GM18909 (cell line): ENCODE data around the gene ADGRG7.
A peak's percentile ranks its signal among the peaks of the same experiment; 100 is the strongest.

ENCODE experiments used
- ATAC-seq: cut with Tn5 transposase; IDR thresholded peaks from one replicate; pipeline ENCODE4 v1.9.1; 2021; ENCODE audit warnings: mild to moderate bottlenecking; ENCODE audit not compliant: unreplicated experiment, poor library complexity

Gene ADGRG7

DNA sequence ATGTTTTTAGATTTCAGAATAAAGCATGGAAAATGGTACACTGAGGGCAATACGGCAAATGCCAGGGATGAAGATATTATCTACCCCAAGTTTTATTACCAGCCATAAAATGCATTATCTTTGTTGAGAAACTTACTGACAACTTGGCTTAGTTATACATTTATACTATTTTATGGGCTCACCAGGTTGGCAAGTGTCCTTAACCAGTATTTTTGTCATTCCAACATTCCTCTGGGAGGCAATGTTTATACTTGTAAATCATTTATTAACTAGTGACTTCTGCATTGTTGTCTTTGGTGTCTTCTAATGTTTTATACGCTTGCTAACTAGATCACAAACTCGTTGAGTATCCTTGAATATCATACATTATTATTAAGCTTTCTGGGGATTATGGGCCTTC lies 18.0 kb upstream of the ADGRG7 start:
- ATAC-seq = no peak

DNA sequence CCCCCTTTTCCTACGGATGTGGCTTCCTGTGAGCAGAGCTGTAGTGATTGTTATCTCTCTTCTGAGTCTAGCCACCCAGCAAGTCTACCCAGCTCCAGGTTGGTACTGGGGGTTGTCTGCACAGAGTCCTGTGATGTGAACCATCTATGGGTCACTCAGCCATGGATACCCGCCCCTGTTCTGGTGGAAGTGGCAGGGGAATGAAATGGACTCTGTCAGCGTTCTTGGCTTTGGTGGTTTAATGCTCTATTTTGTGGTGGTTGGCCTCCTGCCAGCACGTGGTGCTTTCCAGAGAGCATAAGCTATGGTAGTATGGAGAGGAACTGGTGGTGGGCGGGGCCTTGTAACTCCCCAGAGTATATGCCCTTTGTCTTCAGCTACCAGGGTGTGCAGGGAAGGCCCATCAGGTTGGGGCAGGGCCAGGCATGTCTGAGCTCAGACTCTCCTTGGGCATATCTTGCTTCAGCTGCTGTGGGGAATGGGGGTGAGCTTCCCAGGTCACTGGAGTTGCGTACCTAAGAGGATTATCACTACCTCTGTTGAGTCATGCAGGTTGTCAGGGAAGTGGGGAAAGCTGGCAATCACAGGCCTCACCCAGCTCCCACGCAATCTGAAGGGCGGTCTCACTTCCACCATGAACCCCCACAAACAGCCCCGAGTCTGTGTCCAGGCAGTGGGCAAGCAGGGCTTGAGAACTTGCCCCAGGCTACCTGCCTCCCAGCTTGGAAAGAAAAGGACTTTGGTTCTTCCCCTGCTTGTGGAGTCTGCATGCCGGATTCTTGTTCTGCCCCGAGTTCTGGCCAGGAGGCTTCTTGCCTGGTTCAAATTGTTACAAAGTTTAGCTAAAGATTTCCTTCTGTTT lies 9.0 kb upstream of the ADGRG7 start:
- peak; percentile 49 for ATAC-seq

DNA sequence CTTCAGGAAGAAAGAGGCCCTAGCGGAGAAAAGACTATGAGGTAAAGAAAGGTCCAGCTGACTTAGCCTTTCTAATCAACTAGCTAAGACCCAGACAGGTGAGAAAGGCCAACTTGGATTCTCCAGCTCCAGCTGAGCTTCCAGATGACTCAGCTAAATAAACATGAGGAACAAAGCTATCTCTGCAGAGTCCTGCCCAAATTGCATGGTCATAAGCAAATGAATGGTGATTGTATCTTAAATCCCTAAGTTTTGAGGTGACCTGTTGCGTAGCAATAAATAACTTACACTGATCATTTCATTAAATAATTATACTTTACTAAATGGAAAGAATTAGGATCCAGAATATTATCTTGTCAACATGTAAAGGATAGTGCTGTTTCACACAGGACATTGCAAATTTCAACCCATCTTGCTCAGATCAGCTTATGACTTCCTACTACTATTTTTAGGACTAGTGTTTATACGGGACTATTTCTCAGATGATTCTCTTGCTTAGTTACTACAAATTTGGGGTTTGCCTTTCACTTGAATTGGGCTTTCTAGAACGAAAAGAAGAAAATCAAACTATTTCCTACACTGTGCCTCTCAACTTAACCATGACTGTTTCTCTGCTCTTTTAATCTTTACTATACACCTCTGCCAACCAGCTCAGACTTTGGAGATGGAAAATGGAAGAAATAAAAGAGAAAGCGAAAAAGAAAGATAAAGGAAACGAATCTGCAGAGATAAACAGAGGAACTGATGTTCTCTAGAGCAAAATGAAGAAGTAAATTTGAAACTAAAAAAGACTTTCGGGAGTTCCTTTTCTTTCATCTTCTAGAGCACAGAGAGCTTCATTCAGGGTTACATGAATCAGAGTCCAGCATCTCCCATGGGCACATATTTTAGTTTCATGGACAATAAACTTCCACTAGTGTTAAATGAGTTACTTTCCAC lies 6.6 kb upstream of the ADGRG7 start:
- peak; percentile 32 for ATAC-seq

DNA sequence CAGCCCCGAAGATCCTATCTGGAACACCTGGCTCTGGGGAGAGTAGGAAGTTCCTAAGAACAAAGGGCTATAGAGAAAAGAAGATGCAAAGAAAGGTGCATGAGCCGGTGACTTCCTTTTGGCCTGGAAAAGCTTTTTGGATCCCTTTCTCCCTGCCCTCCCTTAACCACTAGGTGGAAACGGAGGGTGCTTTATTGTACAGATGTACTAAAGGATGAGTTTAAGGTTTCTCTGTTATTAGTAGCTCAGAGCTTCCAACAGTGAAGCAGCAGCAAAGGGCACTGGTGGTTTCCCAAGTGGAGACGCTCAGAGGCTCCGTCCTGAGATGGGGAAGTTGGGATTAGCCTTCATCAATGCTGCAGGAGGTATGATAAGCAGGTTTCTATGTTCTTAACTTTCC lies 5.9 kb upstream of the ADGRG7 start:
- ATAC-seq = peak; percentile 47

DNA sequence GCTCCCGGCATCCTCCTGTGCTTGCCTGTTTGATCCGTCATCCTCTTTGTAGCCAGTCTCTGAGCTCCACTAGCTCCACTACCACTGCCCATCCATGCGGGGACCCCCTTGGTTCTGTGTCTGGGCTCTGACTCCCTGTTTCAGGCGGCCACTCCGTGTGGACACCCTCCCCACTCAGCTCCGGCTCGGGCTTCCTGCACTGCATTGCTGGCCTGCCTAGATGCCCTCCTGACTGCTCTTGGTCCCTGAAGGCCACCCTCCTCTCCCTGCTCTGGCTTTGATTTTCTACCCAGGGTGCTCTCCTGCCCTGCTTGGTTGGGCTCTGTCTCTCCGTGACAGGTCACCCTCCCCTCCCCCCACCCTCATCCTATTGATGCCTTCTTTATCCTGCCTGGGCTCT lies 4.0 kb upstream of the ADGRG7 start:
- ATAC-seq = no peak

DNA sequence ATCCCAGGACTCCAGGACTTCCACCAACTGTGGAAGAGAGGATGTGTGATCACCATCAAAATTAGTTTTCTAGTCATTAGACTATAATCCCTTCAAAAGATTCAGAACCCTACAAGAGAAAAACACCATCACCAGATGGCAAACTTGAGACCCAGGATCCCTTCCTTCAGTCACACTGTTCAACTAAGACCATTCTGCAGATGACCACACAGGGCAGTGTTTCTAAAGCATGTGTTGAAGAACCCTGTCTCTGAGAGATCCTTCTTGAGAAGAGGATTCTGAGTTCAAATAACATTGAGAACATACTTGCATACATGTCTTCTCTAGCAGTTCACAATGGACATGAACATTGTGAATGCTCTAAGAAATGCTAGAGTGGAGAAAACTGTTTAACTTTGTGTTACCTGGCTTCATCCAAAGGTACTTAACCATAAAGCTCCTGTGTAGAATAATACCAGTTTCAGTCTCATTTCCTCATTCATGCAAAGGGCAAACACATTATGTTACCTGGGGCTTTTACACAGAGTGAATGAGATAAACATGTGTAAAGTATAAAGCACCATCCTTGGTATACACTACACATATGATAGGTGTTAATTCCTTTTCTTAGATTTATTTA lies 2.4 kb upstream of the ADGRG7 start:
- ATAC-seq = peak; percentile 85

DNA sequence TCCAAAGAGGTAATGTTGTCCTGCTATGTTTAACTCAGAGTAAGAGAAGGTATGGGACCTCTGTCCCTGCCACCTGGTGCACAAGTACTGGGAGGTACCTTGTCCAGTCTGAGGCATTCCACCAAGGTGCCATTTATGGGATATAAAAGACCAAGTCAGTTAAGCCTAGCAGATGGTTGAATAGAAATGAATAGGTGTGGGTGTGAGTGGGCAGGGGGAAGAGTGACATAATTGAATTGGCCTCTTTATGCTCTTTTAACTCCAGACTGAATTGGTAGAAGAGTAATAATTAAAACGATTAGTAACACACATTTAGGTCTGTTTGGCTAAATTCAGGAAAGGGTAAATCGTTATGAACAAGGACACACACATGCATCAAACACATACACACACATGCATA lies 562 bp downstream of the ADGRG7 start:
- no peak for ATAC-seq

DNA sequence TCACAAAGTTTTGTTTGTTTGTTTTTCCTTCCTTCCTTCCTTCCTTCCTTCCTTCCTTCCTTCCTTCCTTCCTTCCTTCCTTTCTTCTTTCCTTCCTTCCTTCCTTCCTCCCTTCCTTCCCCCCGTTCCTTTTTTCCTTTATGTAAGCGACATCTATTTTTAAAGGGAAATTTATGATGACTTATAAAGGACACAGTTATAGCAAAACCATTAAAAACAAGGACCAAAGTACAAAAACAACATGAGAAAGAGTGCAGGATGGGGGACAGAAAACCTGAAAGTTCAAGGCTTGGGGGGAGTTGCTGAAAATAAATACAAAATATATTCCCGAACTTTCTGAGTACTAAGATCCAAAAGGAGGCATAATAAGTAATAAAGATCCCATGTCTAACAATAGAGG lies 1.8 kb downstream of the ADGRG7 start:
- no peak for ATAC-seq

DNA sequence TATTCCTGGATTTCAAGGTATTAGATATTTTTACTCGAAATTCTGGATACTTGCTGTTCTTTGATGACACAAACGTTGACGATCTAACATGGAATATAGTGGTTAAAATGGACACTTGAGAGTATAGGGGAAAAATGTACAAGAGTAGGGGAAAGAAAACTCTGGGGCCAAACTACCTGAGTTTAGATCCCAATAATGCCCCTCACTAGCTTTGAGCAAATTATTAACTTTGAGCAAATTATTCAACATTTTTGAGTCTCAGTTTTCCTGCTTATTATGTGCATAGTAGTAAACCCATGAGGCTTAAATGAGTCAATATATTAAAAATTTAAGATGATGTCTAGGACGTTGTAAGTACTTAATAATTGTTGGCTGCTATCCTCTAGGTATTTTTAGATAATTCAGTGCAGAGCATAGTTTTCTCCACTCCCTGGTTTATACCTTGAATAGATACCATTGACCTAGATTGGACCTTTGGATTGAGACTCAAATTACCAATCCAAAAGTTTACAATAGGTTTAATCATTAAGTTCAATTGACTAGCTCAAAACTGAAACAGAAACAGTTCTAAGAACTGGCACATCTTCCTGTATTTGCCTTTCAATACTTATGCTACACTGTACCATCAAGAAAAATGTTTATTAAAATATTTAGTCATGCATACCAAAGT lies 4.5 kb downstream of the ADGRG7 start:
- peak; percentile 70 for ATAC-seq

DNA sequence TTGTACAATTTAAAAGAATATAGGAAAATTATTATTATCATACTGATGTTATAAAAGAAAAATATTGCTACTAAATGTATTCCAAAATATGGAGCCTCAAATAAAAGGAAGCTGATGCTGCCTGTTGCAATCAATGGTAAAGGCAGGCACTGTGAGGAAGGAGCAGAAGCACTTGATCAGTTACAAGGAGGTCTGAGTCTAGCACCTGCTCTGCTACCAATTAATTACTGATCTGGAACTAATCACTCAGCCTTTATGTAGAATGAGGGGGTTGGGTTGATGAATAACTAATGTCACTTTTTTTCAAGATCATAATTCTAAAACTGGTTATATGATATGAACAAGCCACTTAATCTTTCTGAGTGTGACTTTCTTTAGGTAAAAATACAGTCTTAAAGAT lies 5.5 kb downstream of the ADGRG7 start:
- peak; percentile 76 for ATAC-seq

DNA sequence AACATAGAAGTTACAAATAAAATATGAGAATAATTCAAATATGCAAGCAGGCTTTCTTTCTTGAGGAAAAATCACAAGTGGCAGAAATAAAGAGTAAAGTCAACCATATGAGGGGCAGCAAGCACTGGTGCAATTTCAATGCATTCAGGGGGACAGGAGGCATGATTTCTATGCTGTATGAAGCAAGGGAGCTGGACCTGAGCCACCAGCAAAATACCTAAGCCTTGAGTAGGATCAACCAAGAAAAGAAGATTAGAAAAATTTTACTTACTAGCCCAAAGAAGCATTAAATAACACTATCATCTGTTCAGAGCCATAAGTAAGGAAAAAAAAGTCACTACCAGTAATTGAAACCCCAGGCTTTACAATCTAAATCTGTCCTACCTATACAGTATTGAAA lies 6.3 kb downstream of the ADGRG7 start:
- ATAC-seq = no peak

DNA sequence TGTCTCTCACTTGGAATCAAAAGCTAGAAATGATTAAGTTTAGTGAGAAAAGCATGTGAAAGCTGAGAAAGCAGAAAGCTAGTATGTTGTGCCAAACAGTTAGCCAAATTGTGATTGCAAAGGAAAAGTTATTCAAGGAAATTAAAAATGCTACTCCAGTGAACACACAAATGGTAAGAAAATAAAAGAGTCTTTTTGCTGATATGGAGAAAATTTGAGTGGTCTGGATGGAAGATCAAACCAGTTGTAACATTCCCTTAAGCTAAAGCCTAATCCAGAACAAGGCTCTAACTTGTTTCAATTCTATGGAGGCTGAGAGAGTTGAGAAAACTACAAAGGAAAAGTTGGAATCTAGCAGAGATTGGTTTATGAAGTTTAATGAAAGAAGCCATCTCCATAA lies 11.8 kb downstream of the ADGRG7 start:
- no peak for ATAC-seq

DNA sequence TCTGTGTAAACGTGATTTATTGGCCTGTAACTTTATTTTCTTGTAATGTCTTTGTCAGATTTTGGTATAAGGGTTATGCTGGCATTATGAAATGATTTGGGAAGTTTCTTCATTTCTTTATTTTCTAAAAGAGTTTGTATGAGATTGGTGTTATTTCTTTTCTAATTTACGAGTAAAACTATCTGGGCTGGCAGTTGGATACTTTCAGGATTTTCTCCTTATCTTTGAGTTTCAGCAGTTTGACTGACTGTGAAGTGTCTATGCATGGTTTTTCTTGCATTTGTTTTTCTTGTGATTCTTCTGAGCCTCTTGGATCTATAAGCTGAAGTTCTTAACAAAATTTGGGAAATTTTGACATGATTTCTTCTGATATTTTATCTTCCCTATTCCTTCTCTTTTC lies 18.1 kb downstream of the ADGRG7 start:
- ATAC-seq = no peak

DNA sequence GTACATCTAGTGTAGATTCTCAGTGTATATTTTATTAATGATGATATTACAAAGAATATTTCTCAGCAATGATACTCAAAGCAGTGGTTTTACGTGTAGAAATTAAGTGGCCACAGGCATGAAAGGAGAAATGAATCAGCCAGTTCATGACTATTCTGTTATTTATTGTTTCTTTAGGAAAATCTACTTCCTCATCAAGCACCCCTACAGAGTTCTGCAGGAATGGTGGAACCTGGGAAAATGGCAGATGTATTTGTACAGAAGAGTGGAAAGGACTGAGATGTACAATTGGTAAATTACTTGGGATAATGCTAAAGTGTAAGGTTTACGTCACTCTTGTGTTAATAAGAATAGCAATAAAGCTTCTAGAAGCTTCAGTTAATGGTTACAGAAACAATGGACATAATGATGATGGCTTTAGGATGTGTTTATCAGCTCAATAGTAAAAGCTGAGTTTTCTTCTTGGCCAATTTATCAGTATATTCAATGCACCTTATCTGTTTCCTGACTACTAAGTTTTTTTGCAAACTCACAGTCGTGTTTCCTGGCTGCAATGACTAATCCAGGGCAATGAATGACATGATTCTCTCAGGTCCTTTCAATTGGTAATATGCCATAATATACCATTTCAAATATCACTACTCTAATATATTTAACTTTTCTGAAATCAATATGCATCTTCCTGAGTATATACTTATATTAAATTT lies 20.2 kb downstream of the ADGRG7 start:
- ATAC-seq = no peak

DNA sequence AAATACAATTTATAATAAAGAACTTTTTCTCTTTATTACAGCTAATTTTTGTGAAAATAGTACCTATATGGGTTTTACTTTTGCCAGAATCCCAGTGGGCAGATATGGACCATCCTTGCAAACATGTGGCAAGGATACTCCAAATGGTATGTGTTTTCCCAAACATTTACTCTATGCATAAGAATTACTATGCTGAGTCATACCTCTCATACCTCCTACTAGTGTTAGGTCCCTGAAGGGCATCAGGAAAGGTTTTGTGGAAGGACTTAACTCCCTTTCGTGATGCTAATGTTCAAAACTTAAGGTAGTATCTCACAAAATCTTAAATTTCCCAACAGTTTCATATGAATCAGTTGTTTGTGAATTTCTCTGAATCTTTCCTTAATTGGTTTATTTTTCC lies 21.3 kb downstream of the ADGRG7 start:
- no peak for ATAC-seq

DNA sequence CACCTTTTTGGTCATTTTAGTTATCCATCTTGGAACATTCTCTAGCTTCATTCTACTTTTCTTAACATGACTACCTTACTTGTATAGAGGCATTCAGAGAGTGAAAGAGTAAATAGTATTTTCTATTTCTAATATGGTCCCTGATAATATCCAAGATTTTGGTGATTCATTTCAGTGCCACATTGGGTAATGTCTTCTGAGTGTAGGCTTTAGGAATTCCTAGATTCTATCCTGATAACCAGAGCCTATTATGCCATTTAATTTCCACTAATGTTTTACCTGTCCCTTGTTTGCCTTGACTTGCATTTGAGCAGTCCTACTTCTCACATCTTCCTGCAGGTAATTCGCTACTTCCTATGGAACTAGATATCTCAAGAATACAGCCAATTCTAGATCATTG lies 21.8 kb downstream of the ADGRG7 start:
- no peak for ATAC-seq

DNA sequence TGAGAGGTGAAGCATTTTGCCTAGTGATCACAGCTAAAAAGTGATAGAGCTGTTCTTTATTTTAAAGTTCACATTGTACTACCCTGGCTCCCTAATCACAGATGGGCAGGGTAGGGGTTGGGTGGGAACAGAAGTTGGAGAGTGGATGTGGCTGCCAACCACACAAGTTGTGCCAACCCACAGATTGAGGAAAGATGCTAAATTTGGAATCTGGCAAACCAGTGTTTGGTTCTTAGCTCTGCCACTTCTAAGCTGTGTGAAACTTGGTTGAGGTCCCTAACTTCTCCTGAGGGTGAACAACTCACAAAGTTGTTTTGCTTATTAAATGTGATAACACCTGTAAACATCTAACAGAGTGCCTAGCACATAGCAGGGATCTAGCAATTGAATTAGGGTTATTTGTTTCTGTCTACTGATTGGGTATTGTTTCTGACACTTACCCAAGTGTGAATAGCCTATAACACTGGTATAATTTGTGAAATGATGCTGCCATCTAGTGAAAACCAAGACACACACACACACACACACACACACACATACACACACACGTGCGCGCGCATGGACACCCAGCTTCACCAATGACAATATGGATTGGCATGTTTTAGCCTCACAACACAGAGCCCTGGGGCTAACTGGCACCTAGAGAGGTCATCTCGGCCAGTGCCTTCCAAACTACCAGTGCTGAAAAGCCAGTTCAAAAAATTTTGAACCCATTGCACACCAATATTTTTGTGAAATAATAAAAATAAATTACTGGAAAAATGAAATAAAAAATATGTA lies 25.3 kb downstream of the ADGRG7 start:
- ATAC-seq = peak; percentile 81

DNA sequence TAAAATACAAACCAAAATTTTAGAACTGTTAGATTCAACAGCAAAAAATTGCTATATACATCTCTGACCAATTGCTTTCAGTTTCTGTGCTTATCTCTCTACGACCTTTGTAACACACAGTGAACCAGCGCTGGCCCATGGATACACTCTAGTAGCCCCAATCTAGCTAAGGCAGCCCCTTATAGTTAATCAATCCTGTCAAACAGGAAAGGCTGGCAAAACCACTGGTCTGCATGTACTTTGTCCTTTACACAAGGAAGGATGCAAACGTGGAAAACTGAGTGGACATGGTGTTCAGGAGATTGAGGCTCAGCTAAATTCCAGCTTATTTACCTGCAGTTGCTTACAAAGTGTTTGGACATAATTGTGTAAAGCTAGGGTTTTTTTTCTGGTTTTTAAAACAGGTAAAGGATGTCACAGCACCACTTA lies 25.9 kb downstream of the ADGRG7 start:
- no peak for ATAC-seq

DNA sequence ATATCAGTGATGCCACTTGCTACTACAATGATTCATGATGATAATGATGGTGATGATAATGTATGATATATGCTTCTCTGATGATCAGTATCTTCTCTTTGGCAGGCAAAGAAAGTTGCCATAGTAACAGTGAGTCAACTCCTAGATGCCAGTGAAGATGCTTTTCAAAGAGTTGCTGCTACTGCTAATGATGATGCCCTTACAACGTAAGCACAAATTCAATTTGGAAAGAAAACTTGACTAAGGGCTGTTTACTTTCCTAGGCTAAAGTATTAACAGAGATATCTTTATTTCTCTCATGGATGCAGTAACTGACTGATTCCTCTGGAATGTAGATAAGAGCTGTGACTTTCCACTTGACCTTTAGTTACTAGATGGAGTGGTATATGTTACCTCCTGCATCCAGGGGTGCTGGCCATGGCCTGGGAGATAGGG lies 27.8 kb downstream of the ADGRG7 start:
- no peak for ATAC-seq
